Ishikawa (cell line): ENCODE measurements around the gene CXCR1.

Source experiments
- CREB1 ChIP-seq: IDR thresholded peaks from 2 replicates; pipeline ENCODE4 v1.6.1; 2012; ENCODE audit warnings: low read depth
- EGR1 ChIP-seq: IDR thresholded peaks from 2 replicates; pipeline ENCODE4 v1.6.1; 2012
- EP300 ChIP-seq: IDR thresholded peaks from 2 replicates; pipeline ENCODE4 v1.6.1; 2012; ENCODE audit warnings: borderline replicate concordance
- NFIC ChIP-seq: IDR thresholded peaks from 2 replicates; pipeline ENCODE4 v1.6.1; 2012
- REST ChIP-seq: IDR thresholded peaks from 2 replicates; pipeline ENCODE4 v1.6.1; 2012; ENCODE audit warnings: low read depth, mild to moderate bottlenecking
- USF1 ChIP-seq: IDR thresholded peaks from 2 replicates; pipeline ENCODE4 v1.6.1; 2012
- YY1 ChIP-seq: IDR thresholded peaks from 2 replicates; pipeline ENCODE4 v1.6.1; 2012; ENCODE audit warnings: low read depth

The CXCR1 gene

GRCh38 chr2:218125095-218125494, 41.7 kb downstream of the CXCR1 start:
- no peak for TF ChIP-seq YY1
- TF ChIP-seq NFIC: no peak
- TF ChIP-seq USF1: no peak
- TF ChIP-seq CREB1: no peak
- TF ChIP-seq EGR1: no peak
- no peak for TF ChIP-seq REST

DNA sequence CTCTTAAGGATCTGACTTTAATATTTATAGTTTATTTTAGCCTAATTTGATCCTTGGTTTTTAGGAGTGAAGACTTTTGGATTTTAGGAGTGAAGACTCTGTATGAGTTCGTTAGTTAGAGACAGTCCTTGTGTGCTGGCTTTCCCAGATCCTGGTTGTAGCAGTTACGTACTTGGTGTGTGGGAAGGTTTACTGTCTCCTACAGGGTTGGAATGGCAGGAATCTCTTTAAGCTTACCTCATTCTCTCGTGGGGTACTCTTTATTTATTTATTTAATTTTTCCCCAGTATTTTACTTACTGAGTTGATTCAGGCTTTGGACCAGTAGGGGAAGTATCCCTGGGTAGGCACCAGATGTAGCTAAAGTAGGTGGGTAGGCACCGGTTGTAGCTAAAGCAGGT, 42.8 kb downstream of the CXCR1 start:
- TF ChIP-seq NFIC (no peak), EP300 (no peak), REST (no peak), CREB1 (no peak)
